Lung (tissue), 12 donors: Measurements from ENCODE around the gene OPCML. TPM values are rescaled to one million over a fixed set of nuclear protein-coding genes. Genes with fewer than 3 reads are reported as not detected.
A peak's percentile ranks its signal among the peaks of the same experiment; 100 is the strongest.

Experiments used
- ATAC-seq: fragments of 200-7000 bp; cut with Tn5 transposase; one replicate; pipeline ENCODE4 v1.9.1; 2020; ENCODE audit warnings: moderate number of reproducible peaks; ENCODE audit not compliant: insufficient read depth, low FRiP score
- DNase-seq, 3 donors: peaks; one replicate each; pipeline ENCODE4 v3.0.0-alpha.2; 2013 to 2017
- H3K27ac ChIP-seq, 2 donors: one replicate each; pipeline ENCODE4 v1.5.1; 2013; ENCODE audit warnings: mild to moderate bottlenecking in 2 of 2, moderate library complexity in 2 of 2, control low read depth in 1 of 2, inconsistent platforms in 1 of 2, low read depth in 1 of 2, low read length in 1 of 2
- H3K27me3 ChIP-seq, 3 donors: one replicate each; pipeline ENCODE4 v1.5.1; 2013; ENCODE audit warnings: low read length in 2 of 3; ENCODE audit not compliant: control insufficient read depth in 3 of 3, insufficient read depth in 3 of 3
- H3K36me3 ChIP-seq, 4 donors: one replicate each; pipeline ENCODE4 v1.5.1; 2013; ENCODE audit warnings: low read length in 4 of 4, mild to moderate bottlenecking in 1 of 4, moderate library complexity in 1 of 4; ENCODE audit not compliant: control insufficient read depth in 4 of 4, insufficient read depth in 4 of 4
- H3K4me1 ChIP-seq, 5 donors: one replicate each; pipeline ENCODE4 v1.5.1; 2013; ENCODE audit warnings: low read length in 5 of 5, mild to moderate bottlenecking in 2 of 5, moderate library complexity in 1 of 5; ENCODE audit not compliant: control insufficient read depth in 5 of 5, insufficient read depth in 5 of 5
- H3K4me3 ChIP-seq: one replicate; pipeline ENCODE4 v1.5.1; 2013; ENCODE audit warnings: mild to moderate bottlenecking, control low read depth, moderate library complexity
- H3K9ac ChIP-seq, 2 donors: one replicate each; pipeline ENCODE4 v1.5.1; 2013; ENCODE audit warnings: low read length in 2 of 2, control low read depth in 1 of 2; ENCODE audit not compliant: insufficient read depth in 1 of 2
- H3K9me3 ChIP-seq, 4 donors: one replicate each; pipeline ENCODE4 v1.5.1; 2013; ENCODE audit warnings: low read length in 3 of 4, mild to moderate bottlenecking in 1 of 4, moderate library complexity in 1 of 4; ENCODE audit not compliant: control insufficient read depth in 4 of 4, insufficient read depth in 3 of 4
- CTCF ChIP-seq: IDR thresholded peaks from 2 replicates; pipeline ENCODE4 v1.5.1; 2012; ENCODE audit warnings: mild to moderate bottlenecking; ENCODE audit errors: control extremely low read depth, extremely low read depth
- WGBS, 2 donors: extraction: QIAGEN DNeasy Blood & Tissue Kit; methylation state at CpG; one replicate each; pipeline ENCODE4 v1.1.7; 2013; 5-methylcytosine and 5-hydroxymethylcytosine counted together
- polyA plus RNA-seq, 2 donors: library from polyadenylated mRNA; stranded (reverse); fragments of 200-250 nt; gene quantifications; one replicate each; pipeline ENCODE4 v1.2.1, GENCODE V29; 2013
- total RNA-seq, 2 donors: library from RNA; depleted of rRNA in 1 of 2; stranded (reverse); fragments of >200 nt in 1 of 2; gene quantifications; one replicate each; pipeline ENCODE4 v1.2.1, GENCODE V29; 2014 to 2021
- donor health status: control.
- donor health status: control.
- donor health status: Bipolar disorder and iron deficiency.
- donor health status: healthy.
- donor health status: DM: yes; HTN: yes; CAD: no.

Gene OPCML
- total and polyA plus RNA-seq, 4 donors = 0.49 to 0.74 TPM; not detected in 2

GRCh38 chr11:133399855-133400625, 132.3 kb downstream of the OPCML start:
- DNase-seq (no peak), ATAC-seq (peak; percentile 53)
- peaks cover 0 to 12% (median 0%) of the 10 kb centered on the region in 5 donors for H3K4me1 ChIP-seq
- no peaks in the 10 kb centered on the region for H3K27me3 ChIP-seq
- no peak overlapping the region for H3K4me3 ChIP-seq
- WGBS, 2 donors = 66 to 82% methylated on average over 7 of the region's 7 CpGs
- H3K36me3 ChIP-seq = no peaks in the 10 kb centered on the region
- no peak overlapping the region for H3K9ac ChIP-seq
- no peak overlapping the region for H3K27ac ChIP-seq
- TF ChIP-seq CTCF = no peak
- H3K9me3 ChIP-seq = peaks cover 0 to 2% (median 0%) of the 10 kb centered on the region in 4 donors

GRCh38 chr11:133399294-133399693, 133.0 kb downstream of the OPCML start:
- ATAC-seq (no peak), DNase-seq (no peak)
- 63 to 85% methylated on average over 2 of the region's 2 CpGs for WGBS, 2 donors
- no peak for TF ChIP-seq CTCF
- peak overlapping the region in 1 of 2 donors; percentile 31 for H3K27ac ChIP-seq
- peaks cover 0 to 2% (median 0%) of the 10 kb centered on the region in 4 donors for H3K9me3 ChIP-seq
- H3K4me1 ChIP-seq = peaks cover 0 to 12% (median 0%) of the 10 kb centered on the region in 5 donors
- H3K27me3 ChIP-seq = no peaks in the 10 kb centered on the region
- H3K9ac ChIP-seq = no peak overlapping the region
- H3K36me3 ChIP-seq = no peaks in the 10 kb centered on the region
- no peak overlapping the region for H3K4me3 ChIP-seq

GRCh38 chr11:133390803-133391202, 141.5 kb downstream of the OPCML start:
- peaks cover 0 to 4% (median 3%) of the 10 kb centered on the region in 3 donors for H3K27me3 ChIP-seq
- no peaks in the 10 kb centered on the region for H3K36me3 ChIP-seq
- no peak overlapping the region for H3K27ac ChIP-seq
- no peak for TF ChIP-seq CTCF
- no peak overlapping the region for H3K4me3 ChIP-seq
- peaks cover 0 to 17% (median 8%) of the 10 kb centered on the region in 5 donors for H3K4me1 ChIP-seq
- WGBS, 2 donors = 89 to 91% methylated on average over 14 of the region's 14 CpGs
- H3K9ac ChIP-seq = no peak overlapping the region
- ATAC-seq (no peak), DNase-seq (no peak)
- H3K9me3 ChIP-seq = peaks cover 0 to 2% (median 0%) of the 10 kb centered on the region in 4 donors
